B cell (primary cell): ENCODE results near the gene CD81.

Experiments
- EZH2 ChIP-seq: IDR thresholded peaks from 2 replicates; pipeline ENCODE4 v1.6.1; 2012; ENCODE audit warnings: borderline replicate concordance, low read depth, mild to moderate bottlenecking, moderate library complexity, low read length; ENCODE audit not compliant: insufficient read depth, poor library complexity, severe bottlenecking
- TF ChIP-seq, protein P1 (sequence below): fragments of 200-600 bp; IDR thresholded peaks from one replicate; pipeline ENCODE4 v1.8.0; 2022; ENCODE audit warnings: antibody characterized with exemption, mild to moderate bottlenecking

DNA sequence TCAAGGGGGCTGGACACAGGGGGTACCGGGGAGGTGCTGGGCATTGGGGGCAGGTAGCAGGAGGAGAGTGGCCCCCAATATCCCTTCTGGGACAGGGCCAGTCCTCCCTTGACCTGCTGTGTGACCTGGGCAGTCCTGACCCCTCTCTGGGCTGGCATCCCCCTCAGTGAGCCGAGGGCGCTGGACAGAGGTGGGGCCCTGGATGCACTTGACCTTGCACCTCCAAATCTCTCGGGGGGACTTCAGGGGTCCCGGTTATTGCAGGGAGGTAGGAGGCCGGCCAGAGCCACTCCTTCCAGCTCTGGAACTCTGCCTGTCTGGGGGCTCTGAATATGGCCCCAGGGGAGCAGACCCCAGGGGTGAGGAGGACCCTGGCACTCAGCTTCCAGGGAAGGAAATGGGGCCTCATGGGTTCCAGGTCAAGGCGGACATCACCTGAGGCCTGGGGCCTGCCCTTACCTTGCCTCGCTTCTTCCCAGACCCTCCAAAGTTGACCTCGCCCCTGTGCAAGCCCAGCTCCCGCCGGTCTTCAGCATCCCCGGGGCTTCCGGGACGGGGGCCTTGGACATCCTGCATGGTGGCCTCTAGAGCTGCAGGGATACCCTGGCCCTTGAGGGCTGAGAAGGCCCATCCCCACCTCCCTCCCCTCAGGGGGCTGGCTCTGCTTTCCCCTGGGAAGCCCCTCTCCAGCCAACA, 45.5 kb downstream of the CD81 start:
- TF ChIP-seq, protein P1, sequence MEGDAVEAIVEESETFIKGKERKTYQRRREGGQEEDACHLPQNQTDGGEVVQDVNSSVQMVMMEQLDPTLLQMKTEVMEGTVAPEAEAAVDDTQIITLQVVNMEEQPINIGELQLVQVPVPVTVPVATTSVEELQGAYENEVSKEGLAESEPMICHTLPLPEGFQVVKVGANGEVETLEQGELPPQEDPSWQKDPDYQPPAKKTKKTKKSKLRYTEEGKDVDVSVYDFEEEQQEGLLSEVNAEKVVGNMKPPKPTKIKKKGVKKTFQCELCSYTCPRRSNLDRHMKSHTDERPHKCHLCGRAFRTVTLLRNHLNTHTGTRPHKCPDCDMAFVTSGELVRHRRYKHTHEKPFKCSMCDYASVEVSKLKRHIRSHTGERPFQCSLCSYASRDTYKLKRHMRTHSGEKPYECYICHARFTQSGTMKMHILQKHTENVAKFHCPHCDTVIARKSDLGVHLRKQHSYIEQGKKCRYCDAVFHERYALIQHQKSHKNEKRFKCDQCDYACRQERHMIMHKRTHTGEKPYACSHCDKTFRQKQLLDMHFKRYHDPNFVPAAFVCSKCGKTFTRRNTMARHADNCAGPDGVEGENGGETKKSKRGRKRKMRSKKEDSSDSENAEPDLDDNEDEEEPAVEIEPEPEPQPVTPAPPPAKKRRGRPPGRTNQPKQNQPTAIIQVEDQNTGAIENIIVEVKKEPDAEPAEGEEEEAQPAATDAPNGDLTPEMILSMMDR = no peak
- no peak for TF ChIP-seq EZH2
